Fibroblast of the aortic adventitia (primary cell): ENCODE data around the gene HOXA13. TPM values are rescaled to one million over a fixed set of nuclear protein-coding genes. Genes with fewer than 3 reads are reported as not detected.

Source experiments
- DNase-seq: peaks from one replicate; pipeline ENCODE4 v3.0.0-alpha.2; 2010; ENCODE audit warnings: low read depth
- H3K4me3 ChIP-seq: 2 replicates; pipeline ENCODE4 v1.5.1; 2011; ENCODE audit warnings: low read depth, mild to moderate bottlenecking, control low read depth, low read length, moderate library complexity
- total RNA-seq: library from RNA; depleted of rRNA; stranded (reverse); fragments of >200 nt; gene quantifications from 2 replicates; pipeline ENCODE4 v1.2.3, GENCODE V29; 2012; ENCODE audit warnings: low replicate concordance
- TF ChIP-seq, protein P1 (sequence below): IDR thresholded peaks from 2 replicates; pipeline ENCODE4 v1.5.1; 2011; ENCODE audit warnings: mild to moderate bottlenecking, low read length, control low read depth, inconsistent platforms; ENCODE audit not compliant: insufficient read depth

The HOXA13 gene
- total RNA-seq, 1 donor, result not detected

DNA sequence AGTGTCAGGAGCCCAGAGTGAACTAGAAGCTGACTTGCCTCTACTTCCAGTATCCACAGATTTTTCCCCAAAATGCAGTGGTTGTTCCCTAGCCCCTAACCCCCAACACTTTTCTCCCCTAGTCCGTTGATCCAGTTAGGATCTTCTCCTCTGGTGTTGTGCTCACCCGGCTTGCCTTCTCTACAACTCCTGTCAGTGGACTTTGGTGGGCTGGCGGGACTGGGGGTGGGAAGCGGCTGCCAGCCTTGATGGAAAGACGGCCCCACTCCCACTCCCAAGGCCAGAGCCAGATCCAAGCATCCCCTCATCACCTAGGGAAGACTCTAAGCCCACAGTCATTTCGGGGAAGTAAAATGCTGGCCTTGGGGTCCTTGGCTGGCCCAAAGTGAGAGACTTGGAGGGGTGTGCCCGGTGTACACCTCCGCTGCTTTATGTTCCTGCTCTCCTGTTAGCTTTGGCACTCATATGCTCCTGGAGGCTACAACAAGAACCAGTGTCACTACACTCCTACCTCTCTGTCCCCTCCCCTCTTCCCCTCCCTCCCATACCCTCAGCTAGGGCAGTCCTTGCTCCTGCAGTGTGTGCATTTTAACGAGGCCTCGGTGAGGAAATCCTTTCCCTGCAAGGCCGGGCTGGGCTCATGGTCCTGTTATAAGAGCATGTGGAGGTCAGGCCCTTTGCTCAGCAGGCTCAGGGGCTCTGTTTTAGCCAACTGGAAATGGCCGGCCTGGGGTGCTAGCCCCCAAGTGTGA, 24.8 kb downstream of the HOXA13 start:
- TF ChIP-seq, protein P1, sequence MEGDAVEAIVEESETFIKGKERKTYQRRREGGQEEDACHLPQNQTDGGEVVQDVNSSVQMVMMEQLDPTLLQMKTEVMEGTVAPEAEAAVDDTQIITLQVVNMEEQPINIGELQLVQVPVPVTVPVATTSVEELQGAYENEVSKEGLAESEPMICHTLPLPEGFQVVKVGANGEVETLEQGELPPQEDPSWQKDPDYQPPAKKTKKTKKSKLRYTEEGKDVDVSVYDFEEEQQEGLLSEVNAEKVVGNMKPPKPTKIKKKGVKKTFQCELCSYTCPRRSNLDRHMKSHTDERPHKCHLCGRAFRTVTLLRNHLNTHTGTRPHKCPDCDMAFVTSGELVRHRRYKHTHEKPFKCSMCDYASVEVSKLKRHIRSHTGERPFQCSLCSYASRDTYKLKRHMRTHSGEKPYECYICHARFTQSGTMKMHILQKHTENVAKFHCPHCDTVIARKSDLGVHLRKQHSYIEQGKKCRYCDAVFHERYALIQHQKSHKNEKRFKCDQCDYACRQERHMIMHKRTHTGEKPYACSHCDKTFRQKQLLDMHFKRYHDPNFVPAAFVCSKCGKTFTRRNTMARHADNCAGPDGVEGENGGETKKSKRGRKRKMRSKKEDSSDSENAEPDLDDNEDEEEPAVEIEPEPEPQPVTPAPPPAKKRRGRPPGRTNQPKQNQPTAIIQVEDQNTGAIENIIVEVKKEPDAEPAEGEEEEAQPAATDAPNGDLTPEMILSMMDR, result no peak
- H3K4me3 ChIP-seq, result no peak overlapping the region
- DNase-seq, result no peak

DNA sequence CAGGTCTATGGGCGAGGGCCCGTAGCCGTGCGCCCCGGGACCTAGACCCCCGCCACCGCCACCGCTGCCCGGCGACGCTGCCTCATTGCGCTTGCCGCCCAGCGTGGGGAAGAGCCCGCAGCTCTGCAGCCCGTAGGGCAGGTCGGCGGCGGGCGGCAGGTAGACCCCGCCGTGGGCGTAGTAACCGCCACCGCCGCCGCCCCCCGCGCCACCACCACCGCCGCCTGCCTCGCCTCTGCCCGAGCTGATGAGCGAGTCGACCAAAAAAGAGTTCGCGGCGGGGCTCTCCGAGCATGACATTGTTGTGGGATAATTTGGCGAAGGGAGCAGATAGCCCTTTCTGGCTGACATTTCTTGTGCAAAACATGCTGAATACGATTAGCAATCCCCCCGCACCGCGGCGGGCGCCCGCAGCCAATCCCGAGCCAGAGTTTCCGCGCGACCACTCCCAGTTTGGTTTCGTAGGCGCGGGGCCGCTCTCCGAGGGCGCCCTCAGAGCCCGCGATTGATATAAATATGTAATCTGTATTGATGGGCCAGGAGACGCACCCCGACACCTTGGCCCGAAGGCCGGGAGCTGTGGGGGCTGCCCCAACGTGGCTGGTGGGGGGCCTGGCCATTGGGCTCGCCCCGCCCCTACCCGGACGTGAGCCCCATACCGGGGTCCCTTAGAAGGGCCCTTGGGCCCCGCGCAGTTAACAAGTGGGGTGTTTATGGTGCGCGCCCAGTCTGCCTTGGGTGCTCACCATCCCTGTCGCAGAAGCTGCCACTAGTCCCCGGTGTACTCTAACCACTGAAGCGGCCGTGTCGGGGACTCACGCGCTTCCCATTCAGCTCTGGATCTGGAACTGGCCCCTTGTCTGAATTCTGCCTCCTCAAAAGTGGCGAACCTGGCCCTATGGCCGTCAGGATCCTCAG, 25.7 kb downstream of the HOXA13 start, which contains the start of gene HOXA10:
Gene HOXA10 (minus strand): TSS at position 365 of the 918 bp plus-strand sequence. CDS start 14 bp downstream, at position 351.
- DNase-seq, result no peak
- TF ChIP-seq, protein P1, result no peak
- no peak within 1 kb of the TSS for H3K4me3 ChIP-seq

DNA sequence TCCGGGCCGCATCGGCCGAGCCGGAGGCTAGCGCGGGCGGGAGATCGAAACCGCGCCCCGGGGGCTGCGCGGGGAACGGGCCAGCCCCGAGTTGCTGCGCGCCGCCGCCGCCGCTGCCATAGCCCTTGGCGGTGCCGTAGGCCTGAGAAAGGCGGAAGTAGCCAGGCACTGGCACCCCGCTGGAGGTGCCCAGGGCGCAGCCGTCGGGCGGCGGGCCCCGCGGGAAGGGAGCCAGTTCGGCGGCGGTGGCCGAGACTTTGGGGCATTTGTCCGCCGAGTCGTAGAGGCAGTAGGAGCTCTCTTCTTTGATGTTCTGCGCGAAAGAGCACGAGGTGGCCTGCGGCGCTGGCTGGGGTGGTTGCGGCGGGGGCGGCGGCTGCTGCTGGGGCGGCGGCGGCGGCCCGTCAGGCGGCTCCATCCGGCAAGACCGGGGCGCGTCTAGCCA, 26.4 kb downstream of the HOXA13 start:
- H3K4me3 ChIP-seq, result no peak overlapping the region
- TF ChIP-seq, protein P1, result no peak
- no peak for DNase-seq

DNA sequence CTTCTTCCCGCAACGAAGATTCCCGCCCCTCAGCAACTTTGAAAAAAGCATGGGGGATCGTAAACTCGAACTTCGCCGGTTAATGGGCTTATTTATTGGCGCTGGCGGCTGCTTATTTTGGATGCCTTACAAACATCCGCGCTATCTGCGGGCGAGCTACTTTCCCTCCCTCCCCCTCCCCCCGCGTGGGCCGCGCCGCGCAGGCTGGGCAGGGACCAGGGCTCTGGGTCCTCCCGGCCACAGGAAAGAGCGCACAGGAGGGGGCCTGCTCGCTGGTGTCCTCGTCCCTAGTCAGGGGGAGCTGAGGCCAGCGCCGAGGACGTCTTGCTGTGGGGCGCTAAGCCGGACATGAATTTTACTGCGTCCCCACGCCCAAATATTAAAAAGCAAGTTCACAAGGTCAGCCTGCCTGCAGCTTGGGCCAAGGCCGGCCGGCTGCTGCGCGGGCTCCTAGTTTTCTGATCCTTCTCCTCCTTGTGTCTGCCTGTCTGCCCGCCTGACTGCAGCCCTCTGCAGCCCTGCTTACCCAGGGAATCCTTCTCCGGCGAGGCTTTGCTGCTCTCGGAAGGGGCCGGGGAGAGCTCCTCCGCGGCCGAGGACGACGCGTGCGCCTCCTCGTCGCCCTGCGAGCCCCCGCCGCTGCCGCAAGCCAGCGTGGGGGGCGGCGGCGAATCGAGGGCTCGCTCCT, 26.9 kb downstream of the HOXA13 start:
- no peak for DNase-seq
- TF ChIP-seq, protein P1, result no peak
- H3K4me3 ChIP-seq, result no peak overlapping the region

DNA sequence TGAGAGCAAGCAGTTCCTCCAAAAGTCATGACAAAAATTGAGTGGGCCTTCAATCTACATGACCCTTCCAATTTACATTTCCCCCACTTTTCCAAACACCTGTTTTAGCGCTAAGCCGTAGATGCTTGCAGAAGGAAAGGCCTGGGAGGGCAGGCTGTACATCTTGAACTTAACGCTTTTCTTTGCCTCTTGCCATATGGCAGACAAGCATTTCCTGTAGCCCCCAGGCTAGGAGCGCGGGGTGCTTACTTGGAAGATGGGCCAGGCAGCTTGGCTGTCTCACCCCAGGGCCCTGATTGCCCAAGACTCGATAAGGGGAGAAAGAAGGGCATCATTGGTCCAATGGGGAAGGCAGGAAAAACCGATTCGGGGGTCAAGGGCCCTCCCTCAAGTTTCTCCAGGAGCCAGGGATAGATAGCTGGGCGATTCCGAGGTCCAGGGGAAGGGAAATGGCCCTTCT, 27.5 kb downstream of the HOXA13 start:
- no peak for DNase-seq
- TF ChIP-seq, protein P1, result no peak
- no peak overlapping the region for H3K4me3 ChIP-seq

DNA sequence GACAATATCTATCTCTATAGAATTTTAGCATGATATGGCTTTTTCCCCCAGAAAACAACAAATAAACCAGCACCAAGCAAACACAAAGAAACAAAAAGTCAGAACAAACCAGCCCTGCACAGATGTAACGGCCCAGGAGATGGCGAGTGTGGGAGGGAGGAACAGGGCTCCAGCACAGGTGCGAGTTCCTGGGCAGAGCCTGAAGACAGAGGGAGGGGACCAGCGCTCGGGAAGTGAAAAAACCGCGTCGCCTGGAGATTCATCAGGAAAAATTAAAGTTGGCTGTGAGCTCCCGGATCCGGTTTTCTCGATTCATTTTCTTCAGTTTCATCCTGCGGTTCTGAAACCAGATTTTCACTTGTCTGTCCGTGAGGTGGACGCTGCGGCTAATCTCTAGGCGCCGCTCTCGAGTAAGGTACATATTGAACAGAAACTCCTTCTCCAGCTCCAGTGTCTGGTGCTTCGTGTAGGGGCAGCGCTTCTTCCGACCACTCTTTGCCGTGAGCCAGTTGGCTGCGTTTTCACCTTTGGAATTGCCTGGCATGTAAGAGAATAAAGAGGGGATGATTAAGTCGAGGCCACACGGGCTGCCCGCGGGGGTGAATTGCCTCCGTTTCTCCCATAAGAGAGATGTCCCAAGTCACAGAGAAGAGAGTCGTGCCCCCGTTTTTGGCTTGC, 28.1 kb downstream of the HOXA13 start:
- no peak overlapping the region for H3K4me3 ChIP-seq
- TF ChIP-seq, protein P1, result no peak
- no peak for DNase-seq
